8988T (cell line): ENCODE measurements around the gene ANKS1A.
"Not testable (repeated sequence)": the region's sequence is repeated elsewhere in the genome, so short reads cannot be mapped to it uniquely, and the experiment has no call there.

Source experiments
- DNase-seq: peaks from one replicate; pipeline ENCODE4 v3.0.0; 2011

ANKS1A gene

GRCh38 chr6:35128496-35128895, 239.4 kb downstream of the ANKS1A start:
- no peak for DNase-seq

- DNase-seq: no peak
Observed at GRCh38 chr6:35136185-35136584, 247.1 kb downstream of the ANKS1A start.

- not testable (repeated sequence) for DNase-seq
Observed at GRCh38 chr6:35138191-35138590, 249.1 kb downstream of the ANKS1A start.

- DNase-seq: no peak
Observed at GRCh38 chr6:35139470-35139869, 250.4 kb downstream of the ANKS1A start.

- no peak for DNase-seq
Observed at GRCh38 chr6:35139924-35140638, 251.0 kb downstream of the ANKS1A start.

- no peak for DNase-seq
Observed at GRCh38 chr6:35140639-35141006, 251.6 kb downstream of the ANKS1A start.
